Measurements from ENCODE around the gene SDHA.

DNA sequence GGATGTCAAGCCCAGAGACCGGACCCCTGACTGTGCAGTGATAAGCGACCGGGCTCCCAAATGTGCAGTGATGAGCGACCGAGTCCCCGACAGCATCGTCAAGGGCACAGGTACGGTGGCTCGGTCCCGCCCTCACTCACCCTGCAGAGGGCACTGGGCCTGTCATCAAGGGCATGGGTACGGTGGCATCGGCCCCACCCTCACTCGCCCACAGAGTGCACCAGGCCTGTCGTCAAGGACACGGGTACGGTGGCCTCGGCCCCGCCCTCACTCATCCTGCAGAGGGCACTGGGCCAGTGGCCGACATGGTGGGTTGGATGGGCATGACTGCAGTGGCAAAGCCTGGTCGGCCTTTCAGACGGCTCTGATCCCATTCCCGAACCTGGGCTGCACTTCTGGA is 36.6 kb upstream of the SDHA start:
- TF ChIP-seq, protein P1, sequence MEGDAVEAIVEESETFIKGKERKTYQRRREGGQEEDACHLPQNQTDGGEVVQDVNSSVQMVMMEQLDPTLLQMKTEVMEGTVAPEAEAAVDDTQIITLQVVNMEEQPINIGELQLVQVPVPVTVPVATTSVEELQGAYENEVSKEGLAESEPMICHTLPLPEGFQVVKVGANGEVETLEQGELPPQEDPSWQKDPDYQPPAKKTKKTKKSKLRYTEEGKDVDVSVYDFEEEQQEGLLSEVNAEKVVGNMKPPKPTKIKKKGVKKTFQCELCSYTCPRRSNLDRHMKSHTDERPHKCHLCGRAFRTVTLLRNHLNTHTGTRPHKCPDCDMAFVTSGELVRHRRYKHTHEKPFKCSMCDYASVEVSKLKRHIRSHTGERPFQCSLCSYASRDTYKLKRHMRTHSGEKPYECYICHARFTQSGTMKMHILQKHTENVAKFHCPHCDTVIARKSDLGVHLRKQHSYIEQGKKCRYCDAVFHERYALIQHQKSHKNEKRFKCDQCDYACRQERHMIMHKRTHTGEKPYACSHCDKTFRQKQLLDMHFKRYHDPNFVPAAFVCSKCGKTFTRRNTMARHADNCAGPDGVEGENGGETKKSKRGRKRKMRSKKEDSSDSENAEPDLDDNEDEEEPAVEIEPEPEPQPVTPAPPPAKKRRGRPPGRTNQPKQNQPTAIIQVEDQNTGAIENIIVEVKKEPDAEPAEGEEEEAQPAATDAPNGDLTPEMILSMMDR (IDR thresholded peaks at IDR 0.05) = no peak
- no peak for TF ChIP-seq POLR2A (IDR thresholded peaks at IDR 0.05)
- no peak for TF ChIP-seq EP300 (IDR thresholded peaks at IDR 0.05)
